ENCODE results near the gene HSPBP1. TPM values are rescaled to one million over a fixed set of nuclear protein-coding genes. Genes with fewer than 3 reads are reported as not detected.

The HSPBP1 gene
- total RNA-seq, 1 experiment from 2014 or later = 63.0 TPM

DNA sequence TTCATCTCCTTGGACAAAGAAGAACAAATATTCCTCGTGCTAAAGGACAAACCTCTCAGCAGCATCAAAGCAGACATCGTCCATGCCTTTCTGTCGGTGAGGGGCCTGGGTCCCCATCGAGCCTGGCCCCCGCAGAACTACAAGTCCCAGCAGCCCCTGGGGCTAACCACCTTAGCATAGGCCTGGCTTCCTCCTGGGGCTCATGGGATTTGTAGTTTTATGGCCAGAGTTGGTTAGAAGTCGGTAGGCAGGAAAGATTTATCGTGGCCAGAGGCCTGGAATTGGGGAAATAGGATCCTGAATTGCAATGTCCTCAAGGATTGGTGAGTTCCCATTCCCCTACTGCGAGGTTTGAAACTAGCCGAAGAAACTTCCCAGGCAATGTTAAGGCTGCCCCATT lies 25.6 kb upstream of the HSPBP1 start:
- ATAC-seq (peak; percentile 71), DNase-seq (ENCODE audit: low read depth, low spot score) (no peak)
- no peaks in the 10 kb centered on the region for H3K9me2 ChIP-seq (ENCODE audit: insufficient read depth)
- H3K4me1 ChIP-seq (ENCODE audit: control insufficient read depth in 1 of 2, insufficient read depth in 2 of 2, low read length in 2 of 2) = peaks cover 0 to 7% of the 10 kb centered on the region in 2 experiments; a peak in 1 of 4 replicates
- no peak overlapping the region for H3K27ac ChIP-seq (ENCODE audit: low read depth, low read length)
- BruUV-seq (replicated peaks) = no TSS peak
- H3K79me2 ChIP-seq (ENCODE audit: insufficient read depth, low read length) = no peaks in the 10 kb centered on the region
- H3K4me2 ChIP-seq (ENCODE audit: low read length) = no peak overlapping the region
- intact Hi-C loops (cut with micrococcal nuclease) = no loop called here
- no peak overlapping the region for H2AFZ ChIP-seq (ENCODE audit: low read depth, low read length, poor library complexity, severe bottlenecking)
- peaks cover 13 to 19% of the 10 kb centered on the region in 2 experiments; a peak in 3 of 4 replicates for H3K36me3 ChIP-seq (ENCODE audit: control insufficient read depth in 1 of 2, insufficient read depth in 2 of 2, low read length in 2 of 2)
- H3K9ac ChIP-seq (ENCODE audit: low read length) = no peak overlapping the region
- POLR2A ChIA-PET = no interaction called here
- no peaks in the 10 kb centered on the region for H4K20me1 ChIP-seq (ENCODE audit: insufficient read depth)
- RAD21 ChIA-PET (ENCODE audit: low non-redundant PET in 1 of 2, low total read pairs in 2 of 2, uncharacterized antibody in 2 of 2, unreplicated experiment in 2 of 2) = no interaction called here
- H3K9me3 ChIP-seq (ENCODE audit: control insufficient read depth in 1 of 2, insufficient read depth in 1 of 2, low read depth in 1 of 2, low read length in 2 of 2) = no peaks in the 10 kb centered on the region
- no peak overlapping the region for H3K4me3 ChIP-seq (replicated peaks in 1 of 2; ENCODE audit: low read depth in 1 of 2, low read length in 2 of 2)
- CTCF ChIA-PET = no interaction called here
- no peaks in the 10 kb centered on the region for H3K27me3 ChIP-seq (ENCODE audit: insufficient read depth, low read length)
- TF ChIP-seq POLR2A (IDR thresholded peaks at IDR 0.05; ENCODE audit: borderline replicate concordance, extremely low read depth, insufficient read depth, insufficient read length) (no peak), TCF7L2 (IDR thresholded peaks at IDR 0.05; ENCODE audit: borderline replicate concordance, extremely low read depth, insufficient read depth, insufficient read length) (no peak), EZH2phosphoT487 (IDR thresholded peaks at IDR 0.05; ENCODE audit: borderline replicate concordance) (no peak), POLR2AphosphoS5 (IDR thresholded peaks at IDR 0.05; ENCODE audit: low read depth, low read length) (0 out of 2 replicates have a peak, but pooled peaks have one; percentile 30)
- TF ChIP-seq, protein P1, sequence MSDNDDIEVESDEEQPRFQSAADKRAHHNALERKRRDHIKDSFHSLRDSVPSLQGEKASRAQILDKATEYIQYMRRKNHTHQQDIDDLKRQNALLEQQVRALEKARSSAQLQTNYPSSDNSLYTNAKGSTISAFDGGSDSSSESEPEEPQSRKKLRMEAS (IDR thresholded peaks at IDR 0.05) = no peak
- TF ChIP-seq, protein P2, sequence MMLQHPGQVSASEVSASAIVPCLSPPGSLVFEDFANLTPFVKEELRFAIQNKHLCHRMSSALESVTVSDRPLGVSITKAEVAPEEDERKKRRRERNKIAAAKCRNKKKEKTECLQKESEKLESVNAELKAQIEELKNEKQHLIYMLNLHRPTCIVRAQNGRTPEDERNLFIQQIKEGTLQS (IDR thresholded peaks at IDR 0.05) = no peak

DNA sequence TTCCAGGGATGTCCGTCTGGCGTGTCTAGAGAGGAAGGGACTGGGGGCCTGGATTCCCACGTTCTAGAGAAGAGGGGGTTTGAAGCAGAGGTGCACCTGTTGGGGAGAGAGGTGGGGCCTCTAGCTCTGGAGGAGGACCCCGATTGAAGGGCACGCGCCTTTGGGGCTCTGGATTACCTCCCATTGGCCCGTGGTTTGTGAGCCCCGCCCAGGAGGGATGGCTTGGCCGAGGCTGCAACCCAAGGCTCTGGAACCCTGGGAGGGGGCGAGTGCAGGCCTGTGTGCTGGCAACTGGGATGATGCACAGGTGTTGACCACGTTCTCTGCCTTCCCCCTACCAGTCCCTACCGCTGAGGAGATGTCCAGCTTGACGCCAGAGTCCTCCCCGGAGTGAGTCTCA lies 25.1 kb upstream of the HSPBP1 start:
- no peak for DNase-seq (ENCODE audit: low read depth, low spot score)
- ChIA-PET RAD21 (ENCODE audit: low non-redundant PET in 1 of 2, low total read pairs in 2 of 2, uncharacterized antibody in 2 of 2, unreplicated experiment in 2 of 2) (no interaction called here), CTCF (no interaction called here), POLR2A (no interaction called here)
- Histone ChIP-seq H3K9me2 (ENCODE audit: insufficient read depth) (no peaks in the 10 kb centered on the region), H3K9me3 (ENCODE audit: control insufficient read depth in 1 of 2, insufficient read depth in 1 of 2, low read depth in 1 of 2, low read length in 2 of 2) (no peaks in the 10 kb centered on the region), H3K4me3 (replicated peaks in 1 of 2; ENCODE audit: low read depth in 1 of 2, low read length in 2 of 2) (no peak overlapping the region), H3K27ac (ENCODE audit: low read depth, low read length) (no peak overlapping the region), H3K9ac (ENCODE audit: low read length) (no peak overlapping the region), H3K79me2 (ENCODE audit: insufficient read depth, low read length) (no peaks in the 10 kb centered on the region), H2AFZ (ENCODE audit: low read depth, low read length, poor library complexity, severe bottlenecking) (no peak overlapping the region), H3K4me1 (ENCODE audit: control insufficient read depth in 1 of 2, insufficient read depth in 2 of 2, low read length in 2 of 2) (peaks cover 0 to 7% of the 10 kb centered on the region in 2 experiments; a peak in 1 of 4 replicates), H4K20me1 (ENCODE audit: insufficient read depth) (no peaks in the 10 kb centered on the region), H3K4me2 (ENCODE audit: low read length) (no peak overlapping the region), H3K36me3 (ENCODE audit: control insufficient read depth in 1 of 2, insufficient read depth in 2 of 2, low read length in 2 of 2) (peaks cover 13 to 19% of the 10 kb centered on the region in 2 experiments; a peak in 3 of 4 replicates), H3K27me3 (ENCODE audit: insufficient read depth, low read length) (no peaks in the 10 kb centered on the region)
- ATAC-seq = peak; percentile 37
- intact Hi-C loops (cut with micrococcal nuclease) = loop anchor here (5.0 kb wide), 1 partner anchor 77 kb away; the partner anchor contains the start of gene TMEM238
- TF ChIP-seq, protein P3, sequence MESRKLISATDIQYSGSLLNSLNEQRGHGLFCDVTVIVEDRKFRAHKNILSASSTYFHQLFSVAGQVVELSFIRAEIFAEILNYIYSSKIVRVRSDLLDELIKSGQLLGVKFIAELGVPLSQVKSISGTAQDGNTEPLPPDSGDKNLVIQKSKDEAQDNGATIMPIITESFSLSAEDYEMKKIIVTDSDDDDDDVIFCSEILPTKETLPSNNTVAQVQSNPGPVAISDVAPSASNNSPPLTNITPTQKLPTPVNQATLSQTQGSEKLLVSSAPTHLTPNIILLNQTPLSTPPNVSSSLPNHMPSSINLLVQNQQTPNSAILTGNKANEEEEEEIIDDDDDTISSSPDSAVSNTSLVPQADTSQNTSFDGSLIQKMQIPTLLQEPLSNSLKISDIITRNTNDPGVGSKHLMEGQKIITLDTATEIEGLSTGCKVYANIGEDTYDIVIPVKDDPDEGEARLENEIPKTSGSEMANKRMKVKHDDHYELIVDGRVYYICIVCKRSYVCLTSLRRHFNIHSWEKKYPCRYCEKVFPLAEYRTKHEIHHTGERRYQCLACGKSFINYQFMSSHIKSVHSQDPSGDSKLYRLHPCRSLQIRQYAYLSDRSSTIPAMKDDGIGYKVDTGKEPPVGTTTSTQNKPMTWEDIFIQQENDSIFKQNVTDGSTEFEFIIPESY (IDR thresholded peaks at IDR 0.05; ENCODE audit: extremely low read depth, insufficient replicate concordance, low read length) = no peak
- no peak for TF ChIP-seq EGR1 (IDR thresholded peaks at IDR 0.05; ENCODE audit: low read depth)
- no peak for TF ChIP-seq SP1 (IDR thresholded peaks at IDR 0.05; ENCODE audit: low read depth)
- no TSS peak for BruUV-seq (replicated peaks)
